GM12801 (cell line): ENCODE data around the gene COQ10A.

Source experiments
- CTCF ChIP-seq: IDR thresholded peaks from one replicate; pipeline ENCODE4 v1.5.1; 2011; ENCODE audit warnings: control low read depth; ENCODE audit not compliant: insufficient read length; ENCODE audit errors: extremely low read depth

The COQ10A gene

DNA sequence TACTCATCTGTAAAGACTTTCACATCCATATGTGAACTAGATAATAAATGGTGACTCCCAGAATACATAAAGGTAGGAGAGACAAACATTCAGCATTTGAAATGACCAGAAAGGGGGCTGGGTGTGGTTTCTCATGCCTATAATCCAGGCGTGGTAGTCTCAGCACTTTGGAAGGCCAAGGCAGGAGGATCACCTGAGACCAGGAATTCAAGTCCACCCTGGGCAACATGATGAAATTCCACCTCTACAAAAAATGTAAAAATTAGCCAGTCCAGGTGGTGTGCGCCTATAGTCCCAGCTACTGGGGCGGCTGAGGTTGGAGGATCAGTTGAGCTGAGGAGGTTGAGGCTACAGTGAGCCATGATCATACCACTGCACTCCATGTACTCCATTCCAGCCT lies 37.5 kb downstream of the COQ10A start:
- no peak for TF ChIP-seq CTCF

DNA sequence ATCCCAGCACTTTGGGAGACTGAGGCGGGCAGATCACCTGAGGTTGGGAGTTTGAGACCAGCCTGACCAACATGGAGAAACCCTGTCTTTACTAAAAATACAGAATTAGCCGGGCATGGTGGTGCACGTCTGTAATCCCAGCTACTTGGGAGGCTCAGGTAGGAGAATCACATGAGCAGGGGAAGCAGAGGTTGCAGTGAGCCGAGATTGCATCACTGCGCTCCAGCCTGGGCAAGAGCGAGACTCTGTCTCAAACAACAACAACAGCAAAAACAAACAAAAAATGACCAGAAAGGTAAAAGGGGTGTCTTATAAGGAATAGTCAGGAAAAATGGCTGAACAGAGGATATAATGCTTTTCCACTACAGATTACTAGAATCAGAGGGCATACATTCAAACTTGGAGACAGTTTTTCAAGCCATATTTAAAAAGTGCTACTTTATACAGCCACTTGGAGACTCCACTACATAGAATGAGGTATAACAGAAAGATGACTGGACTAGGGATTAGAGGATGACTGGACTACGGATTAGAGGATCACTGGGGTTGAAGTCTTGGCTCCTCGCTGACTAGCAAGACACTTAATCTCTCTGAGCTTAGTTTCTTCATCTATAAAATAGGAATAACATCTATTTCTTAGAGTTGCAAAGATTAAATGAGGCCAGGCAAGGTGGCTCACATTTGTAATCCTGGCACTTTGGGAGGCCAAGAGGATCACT lies 38.3 kb downstream of the COQ10A start:
- TF ChIP-seq CTCF = no peak

GRCh38 chr12:56307221-56307965 lies 40.7 kb downstream of the COQ10A start:
- TF ChIP-seq CTCF = no peak

- no peak for TF ChIP-seq CTCF
These were observed 42.0 kb downstream of the COQ10A start for GRCh38 chr12:56308714-56309113.

DNA sequence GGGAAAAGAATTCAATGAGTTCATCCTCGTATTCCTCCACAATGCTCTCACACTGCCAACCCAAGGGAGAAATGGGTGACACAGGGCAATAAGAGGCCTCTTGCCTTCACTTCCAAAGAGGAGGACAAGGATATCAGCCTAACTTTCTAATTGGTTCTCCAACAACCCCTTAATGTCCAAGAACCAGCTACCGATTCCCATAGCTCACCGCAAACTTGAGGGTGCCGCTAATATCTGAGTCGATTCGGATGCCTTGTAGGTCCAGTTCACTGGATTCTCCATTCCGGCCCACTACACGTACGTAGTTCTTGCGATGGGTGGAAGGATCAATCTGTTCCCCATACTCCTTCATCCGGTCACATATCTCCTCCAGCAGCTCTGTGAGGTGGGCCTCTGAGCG lies 44.3 kb downstream of the COQ10A start:
- no peak for TF ChIP-seq CTCF

GRCh38 chr12:56315249-56315621 lies 48.5 kb downstream of the COQ10A start:
- TF ChIP-seq CTCF = no peak

GRCh38 chr12:56315622-56316473 lies 49.1 kb downstream of the COQ10A start, which contains the start of gene CNPY2:
CNPY2 (minus strand) TSS chr12:56315988; CDS start chr12:56315217, 771 bp downstream.
- no peak for TF ChIP-seq CTCF
